HepG2 (cell line): Measurements from ENCODE around the gene AIFM1. TPM values are rescaled to one million over a fixed set of nuclear protein-coding genes. Genes with fewer than 3 reads are reported as not detected.

Experiments used
- ARHGAP35 ChIP-seq: sonication (generic); formaldehyde crosslinking; IDR thresholded peaks from 2 replicates; pipeline ENCODE4 v1.9.0; 2022; ENCODE audit warnings: mild to moderate bottlenecking, inconsistent platforms, moderate library complexity, missing genetic modification reagents, borderline replicate concordance
- ARID4A ChIP-seq: sonication (generic); formaldehyde crosslinking; IDR thresholded peaks from 2 replicates; pipeline ENCODE4 v1.5.0; 2020; ENCODE audit warnings: mild to moderate bottlenecking, missing genetic modification reagents, borderline replicate concordance
- MEF2D ChIP-seq: sonication (generic); formaldehyde crosslinking; IDR thresholded peaks from 2 replicates; pipeline ENCODE4 v1.5.1; 2020; ENCODE audit warnings: mild to moderate bottlenecking, missing genetic modification reagents
- MEIS2 ChIP-seq: sonication (generic); formaldehyde crosslinking; IDR thresholded peaks from 2 replicates; pipeline ENCODE4 v1.9.0; 2021; ENCODE audit warnings: mild to moderate bottlenecking, missing genetic modification reagents
- PRDM10 ChIP-seq: sonication (generic); formaldehyde crosslinking; IDR thresholded peaks from 2 replicates; pipeline ENCODE4 v1.4.0; 2020; ENCODE audit warnings: low read depth, missing genetic modification reagents
- TFDP2 ChIP-seq: sonication (generic); formaldehyde crosslinking; IDR thresholded peaks from 2 replicates; pipeline ENCODE4 v1.4.0; 2020; ENCODE audit warnings: missing genetic modification reagents
- TRIM22 ChIP-seq: fragments of 450-650 bp; IDR thresholded peaks from 2 replicates; pipeline ENCODE4 v1.6.1; 2017
- ZC3H4 ChIP-seq: sonication (generic); formaldehyde crosslinking; IDR thresholded peaks from 2 replicates; pipeline ENCODE4 v1.4.0; 2020; ENCODE audit warnings: missing genetic modification reagents, borderline replicate concordance
- ZKSCAN1 ChIP-seq: fragments of 150-350 bp; IDR thresholded peaks from 2 replicates; pipeline ENCODE4 v1.6.1; 2014; ENCODE audit warnings: low read length
- ZNF263 ChIP-seq: sonication (generic); formaldehyde crosslinking; IDR thresholded peaks from 2 replicates; pipeline ENCODE4 v1.4.0; 2020; ENCODE audit warnings: missing genetic modification reagents
- ZNF331 ChIP-seq: sonication (generic); formaldehyde crosslinking; IDR thresholded peaks from 2 replicates; pipeline ENCODE4 v1.4.0; 2020; ENCODE audit warnings: missing genetic modification reagents
- ZNF569 ChIP-seq: sonication (generic); formaldehyde crosslinking; IDR thresholded peaks from 2 replicates; pipeline ENCODE4 v1.5.0; 2020; ENCODE audit warnings: mild to moderate bottlenecking, missing genetic modification reagents, moderate library complexity, borderline replicate concordance
- ZNF580 ChIP-seq: IDR thresholded peaks from 2 replicates; pipeline ENCODE4 v1.6.1; 2016; ENCODE audit warnings: low read depth, borderline replicate concordance
- ZNF83 ChIP-seq: sonication (generic); formaldehyde crosslinking; IDR thresholded peaks from 2 replicates; pipeline ENCODE4 v1.4.0; 2020; ENCODE audit warnings: missing genetic modification reagents, mild to moderate bottlenecking, borderline replicate concordance
- ZNF879 ChIP-seq: sonication (generic); formaldehyde crosslinking; IDR thresholded peaks from 2 replicates; pipeline ENCODE4 v1.8.1; 2023; ENCODE audit warnings: missing genetic modification reagents
- polyA plus RNA-seq, 8 experiments: library from polyadenylated mRNA; depleted of rRNA in 3 of 8; stranded (reverse) in 7 of 8; unstranded in 1 of 8; fragments of >200 nt; fragmentation: Illumina TruSeq in 4 of 8; extraction: Trizol in 4 of 8; gene quantifications; 2 replicates each; pipeline versions ENCODE4 v1.2.1 to v1.2.3, GENCODE V29; 2011 to 2016; ENCODE audit warnings: low read depth in 4 of 8, missing spikeins in 1 of 8, mixed read lengths in 1 of 8; ENCODE audit not compliant: insufficient read depth in 1 of 8
- total RNA-seq, 5 experiments: library from RNA; depleted of rRNA; stranded (reverse); fragments of >200 nt; fragmentation: Illumina TruSeq; extraction: Trizol; gene quantifications; 2 replicates each; pipeline ENCODE4 v1.2.3, GENCODE V29; 2016; ENCODE audit warnings: low read depth in 1 of 5

AIFM1 gene
- total and polyA plus RNA-seq, 2 of the 13 experiments (the other 11 are each of a cell fraction or from before 2014, with no cell fraction given), result 42.8 to 46.9 TPM

GRCh38 chrX:130165703-130166502 is at the start of gene AIFM1 (continued):
- no peak for TF ChIP-seq PRDM10 (CRISPR knock-in tag)
- no peak for TF ChIP-seq ZNF580 (CRISPR knock-in tag)
- TF ChIP-seq TRIM22, result no peak
- 0 out of 2 replicates have a peak, but pooled peaks have one; percentile 19 for TF ChIP-seq MEF2D (CRISPR knock-in tag)
- TF ChIP-seq ZNF263 (CRISPR knock-in tag), result no peak; the same call in 1 of the 2 replicates
- TF ChIP-seq ZC3H4 (CRISPR knock-in tag), result no peak
- no peak for TF ChIP-seq ARHGAP35 (CRISPR knock-in tag)
- TF ChIP-seq ZNF879 (CRISPR knock-in tag), result no peak
- no peak; the same call in 1 of the 2 replicates for TF ChIP-seq TFDP2
- TF ChIP-seq ZNF83, result no peak
- TF ChIP-seq MEIS2 (CRISPR knock-in tag), result no peak
- 0 out of 2 replicates have a peak, but pooled peaks have one; percentile 20 for TF ChIP-seq ZNF331 (CRISPR knock-in tag)
- no peak for TF ChIP-seq ZNF569
- TF ChIP-seq ARID4A (CRISPR knock-in tag), result peak; percentile 72; the same call in 1 of the 2 replicates
- TF ChIP-seq ZKSCAN1, result no peak
